ENCODE data around the gene GAS2L1. TPM values are rescaled to one million over a fixed set of nuclear protein-coding genes. Genes with fewer than 3 reads are reported as not detected.

GAS2L1 gene
- total RNA-seq, 8 experiments from 2014 or later: 0.55 to 14.1 (median 4.0) TPM

DNA sequence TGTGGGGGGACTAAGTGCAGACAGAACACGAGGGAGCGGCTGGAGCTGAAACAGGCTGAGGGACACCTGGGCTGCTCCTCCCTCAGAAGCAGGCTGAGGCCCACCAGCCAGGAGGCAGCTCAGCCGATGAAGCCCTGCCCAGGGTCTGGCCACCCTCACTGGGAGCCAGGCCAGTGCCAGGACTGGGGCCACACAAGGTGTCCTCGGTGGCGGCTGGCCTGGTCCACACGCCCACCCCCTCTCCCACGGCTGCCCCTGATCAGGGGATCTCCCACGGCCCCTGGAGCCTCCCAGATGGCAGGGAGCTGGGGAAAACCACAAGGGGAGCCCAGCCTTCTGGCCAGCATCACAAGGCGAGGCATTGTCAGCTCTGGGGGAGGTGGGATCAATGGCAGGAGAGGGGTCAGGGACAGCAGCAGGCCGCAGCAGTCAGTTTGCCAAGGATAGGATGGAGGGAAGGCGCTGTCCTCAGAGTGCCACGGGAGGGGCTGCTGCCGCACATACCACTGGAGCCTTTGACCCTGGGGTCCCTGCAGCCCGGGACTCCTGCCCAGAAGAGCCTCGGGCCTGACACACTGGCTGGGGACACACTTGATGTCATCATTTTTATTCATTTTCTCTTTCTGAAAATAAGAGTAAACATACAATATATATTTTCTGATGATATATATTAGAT lies 20.8 kb downstream of the GAS2L1 start:
- H3K4me1 ChIP-seq (replicated peaks in 1 of 2): no peaks in the 10 kb centered on the region
- no peak overlapping the region for H3K4me3 ChIP-seq
- no peak overlapping the region for H3K27ac ChIP-seq
- in situ Hi-C loops (cut with MboI; ENCODE audit: low pct_unique_long_range_greater_than_20kb in 2 of 9, low sequenced_read_pairs in 9 of 9, unreplicated experiment in 9 of 9): no loop called here
- 80 to 96% (median 82%) methylated on average over 1 to 5 of the region's 15 CpGs; no CpG with 5 or more reads in 4 of the 10 experiments for WGBS, 10 experiments
- peak in 5 of 8 experiments; percentile 9 to 20 (median 14) for ATAC-seq (replicated peaks in 6 of 8)

DNA sequence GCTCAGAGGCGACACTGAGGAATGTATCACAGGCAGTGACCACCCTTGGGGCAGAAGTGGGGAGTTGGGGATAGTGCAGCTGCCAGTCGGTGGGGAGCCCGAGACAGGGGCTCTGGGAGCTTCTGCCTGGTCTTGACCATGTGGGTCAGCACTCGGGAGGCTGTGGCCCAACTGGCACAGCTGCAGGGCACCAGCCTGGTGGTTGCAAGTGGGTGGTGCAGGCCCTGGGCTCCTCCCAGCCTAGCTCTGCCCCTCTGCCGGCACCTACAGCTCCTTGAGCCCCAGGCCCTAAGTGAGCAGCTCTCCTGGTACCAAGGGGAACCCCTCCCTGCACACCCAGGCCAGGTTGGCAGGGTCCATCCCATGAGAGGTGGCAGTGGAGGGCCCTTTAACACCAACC lies 21.6 kb downstream of the GAS2L1 start:
- no peak overlapping the region for H3K27ac ChIP-seq
- H3K4me1 ChIP-seq (replicated peaks in 1 of 2): no peaks in the 10 kb centered on the region
- no peak overlapping the region for H3K4me3 ChIP-seq
- 100% methylated on average over 3 of the region's 5 CpGs; no CpG with 5 or more reads in 9 of the 10 experiments for WGBS, 10 experiments
- ATAC-seq (replicated peaks in 6 of 8): peak in 3 of 8 experiments; percentile 5 to 35 (median 18)
- in situ Hi-C loops (cut with MboI; ENCODE audit: low pct_unique_long_range_greater_than_20kb in 2 of 9, low sequenced_read_pairs in 9 of 9, unreplicated experiment in 9 of 9): no loop called here

DNA sequence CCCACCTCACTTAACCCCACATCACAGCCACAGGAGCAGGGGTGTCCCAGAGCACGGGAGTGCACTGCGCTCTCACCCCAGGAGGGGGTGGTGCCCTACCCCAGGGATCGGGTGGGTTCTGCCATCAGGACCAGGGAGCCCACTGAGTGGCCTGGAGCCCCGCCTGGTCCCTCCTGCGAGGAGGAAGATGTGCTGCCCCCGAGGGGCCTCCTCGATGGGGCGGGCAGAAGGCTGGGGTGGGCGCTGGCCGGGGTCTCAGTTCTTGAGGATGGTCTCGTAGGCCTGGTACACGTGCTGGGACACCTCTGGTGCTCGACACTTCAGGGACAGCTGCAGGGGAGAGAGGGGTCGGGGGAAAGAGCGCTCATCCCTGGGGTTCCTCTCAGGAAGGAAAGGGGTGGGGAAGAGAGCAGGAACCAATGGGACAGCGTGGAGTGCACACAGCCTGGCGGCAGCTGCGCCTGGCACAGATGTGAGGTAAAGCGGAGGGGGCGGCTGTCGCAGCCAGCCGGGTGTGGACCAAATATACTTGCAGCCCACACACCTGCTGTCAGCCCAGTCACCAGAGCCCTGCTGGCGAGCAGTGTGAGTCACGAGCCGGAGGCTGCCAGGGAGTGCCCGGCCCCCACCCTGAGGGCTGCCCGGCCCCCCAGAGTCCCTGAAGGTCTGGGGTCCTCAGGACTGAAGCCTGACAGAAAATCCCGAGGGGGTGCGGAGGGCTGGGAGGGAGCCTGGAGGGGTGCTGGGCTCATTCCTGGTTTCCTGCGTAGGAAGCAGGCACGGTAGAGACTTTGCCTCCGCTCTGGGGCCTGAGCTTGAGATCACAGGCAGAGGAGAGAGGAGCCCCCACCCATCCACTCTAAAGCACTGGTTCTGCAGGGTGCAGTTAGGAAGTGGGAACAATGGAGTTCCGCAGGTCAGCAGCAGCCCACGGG lies 22.4 kb downstream of the GAS2L1 start:
- WGBS, 10 experiments: 60 to 100% (median 96%) methylated on average over 1 to 4 of the region's 34 CpGs; no CpG with 5 or more reads in 7 of the 10 experiments
- H3K27ac ChIP-seq: no peak overlapping the region
- H3K4me3 ChIP-seq: no peak overlapping the region
- peak in 4 of 8 experiments; percentile 8 to 14 (median 9) for ATAC-seq (replicated peaks in 6 of 8)
- in situ Hi-C loops (cut with MboI; ENCODE audit: low pct_unique_long_range_greater_than_20kb in 2 of 9, low sequenced_read_pairs in 9 of 9, unreplicated experiment in 9 of 9): no loop called here
- no peaks in the 10 kb centered on the region for H3K4me1 ChIP-seq (replicated peaks in 1 of 2)

DNA sequence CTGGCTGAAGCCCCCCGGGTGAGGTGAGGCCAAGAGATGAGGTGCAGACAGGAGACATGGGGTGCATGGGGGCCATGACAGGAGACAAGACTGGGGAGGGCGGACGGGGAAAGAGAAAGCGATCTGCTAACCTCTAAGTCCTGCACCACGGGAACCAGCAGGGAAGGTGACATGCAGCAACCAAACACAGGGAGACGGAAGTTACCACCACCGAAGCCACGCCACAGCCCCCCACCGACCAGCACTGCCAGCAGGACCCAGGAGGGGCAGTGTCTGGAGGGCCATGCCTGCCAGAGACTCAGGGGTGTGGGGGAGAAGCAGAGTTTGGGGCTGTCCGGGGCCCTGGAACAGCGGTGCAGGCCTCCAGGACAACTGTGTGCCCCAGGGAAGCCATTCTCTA lies 23.1 kb downstream of the GAS2L1 start:
- 80 to 100% (median 100%) methylated on average over 1 to 5 of the region's 11 CpGs; no CpG with 5 or more reads in 7 of the 10 experiments for WGBS, 10 experiments
- no peak for ATAC-seq (replicated peaks in 6 of 8)
- no peak overlapping the region for H3K27ac ChIP-seq
- H3K4me1 ChIP-seq (replicated peaks in 1 of 2): no peaks in the 10 kb centered on the region
- no peak overlapping the region for H3K4me3 ChIP-seq
- in situ Hi-C loops (cut with MboI; ENCODE audit: low pct_unique_long_range_greater_than_20kb in 2 of 9, low sequenced_read_pairs in 9 of 9, unreplicated experiment in 9 of 9): no loop called here

DNA sequence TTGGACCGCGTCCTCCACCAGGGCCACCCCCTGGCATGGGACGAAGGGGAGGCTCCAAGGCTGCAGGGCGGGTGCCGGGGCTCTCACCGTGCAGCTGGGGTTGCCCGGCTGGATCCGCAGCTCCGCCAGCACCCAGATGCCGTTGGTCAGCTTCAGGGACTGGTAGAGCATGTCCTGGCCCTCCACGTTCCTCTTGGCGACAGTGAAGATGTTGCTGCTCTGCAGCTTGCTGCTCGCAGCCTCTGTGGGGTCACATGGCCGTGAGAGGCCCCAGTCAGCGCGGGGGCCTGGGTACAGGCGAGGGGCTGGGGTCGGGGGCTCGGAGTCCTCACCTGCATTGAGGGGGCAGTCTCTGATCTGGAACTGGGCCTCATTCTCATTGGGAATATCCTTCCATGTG lies 23.8 kb downstream of the GAS2L1 start:
- no peaks in the 10 kb centered on the region for H3K4me1 ChIP-seq (replicated peaks in 1 of 2)
- ATAC-seq (replicated peaks in 6 of 8): no peak
- no peak overlapping the region for H3K4me3 ChIP-seq
- in situ Hi-C loops (cut with MboI; ENCODE audit: low pct_unique_long_range_greater_than_20kb in 2 of 9, low sequenced_read_pairs in 9 of 9, unreplicated experiment in 9 of 9): no loop called here
- no peak overlapping the region for H3K27ac ChIP-seq
- WGBS, 10 experiments: 90 to 100% (median 98%) methylated on average over 1 to 4 of the region's 19 CpGs; no CpG with 5 or more reads in 6 of the 10 experiments

DNA sequence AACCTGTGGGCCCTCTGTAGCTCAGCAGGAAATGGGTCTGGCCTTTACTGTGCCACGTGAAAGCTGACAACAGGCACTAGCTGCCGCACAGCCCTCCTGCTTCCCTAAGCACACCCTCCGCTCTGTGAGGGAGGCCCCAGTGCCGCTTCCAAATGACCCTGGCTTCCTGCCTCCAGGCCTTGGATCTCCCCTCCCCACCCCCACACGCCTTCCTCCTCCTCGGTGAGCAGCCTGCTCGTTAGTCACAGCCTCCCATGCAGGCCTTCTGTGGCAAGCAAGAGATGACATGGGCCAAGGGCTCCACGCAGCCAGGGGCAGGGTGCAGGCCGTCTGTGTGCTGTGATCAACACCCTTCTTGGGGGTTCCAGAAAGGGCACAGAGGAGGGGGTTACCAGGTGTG lies 24.3 kb downstream of the GAS2L1 start:
- 40% methylated on average over 1 to 2 of the region's 9 CpGs; no CpG with 5 or more reads in 8 of the 10 experiments for WGBS, 10 experiments
- in situ Hi-C loops (cut with MboI; ENCODE audit: low pct_unique_long_range_greater_than_20kb in 2 of 9, low sequenced_read_pairs in 9 of 9, unreplicated experiment in 9 of 9): no loop called here
- no peaks in the 10 kb centered on the region for H3K4me1 ChIP-seq (replicated peaks in 1 of 2)
- H3K4me3 ChIP-seq: no peak overlapping the region
- no peak overlapping the region for H3K27ac ChIP-seq
- ATAC-seq (replicated peaks in 6 of 8): peak in 1 of 8 experiments; percentile 53

DNA sequence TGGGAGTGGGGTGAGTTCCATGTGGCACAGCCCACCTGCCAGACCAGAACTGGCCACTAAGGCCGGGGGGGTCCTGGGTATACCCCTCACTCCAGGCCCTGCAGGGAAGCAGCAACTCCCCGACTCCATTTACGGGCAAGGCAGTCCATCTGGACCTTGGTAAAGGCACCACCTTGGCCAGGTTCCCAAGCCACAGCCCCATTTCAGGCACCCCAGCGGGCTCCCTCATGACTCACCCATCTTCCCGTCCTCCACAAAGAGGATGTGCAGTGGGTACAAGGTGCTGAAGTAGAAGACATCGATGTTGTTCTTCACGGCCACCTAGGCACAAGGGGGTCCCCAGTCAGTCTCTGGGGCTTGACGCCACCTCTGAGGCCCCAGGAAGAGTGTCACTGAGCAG lies 24.8 kb downstream of the GAS2L1 start:
- in situ Hi-C loops (cut with MboI; ENCODE audit: low pct_unique_long_range_greater_than_20kb in 2 of 9, low sequenced_read_pairs in 9 of 9, unreplicated experiment in 9 of 9): no loop called here
- Histone ChIP-seq H3K27ac (no peak overlapping the region), H3K4me1 (replicated peaks in 1 of 2) (no peaks in the 10 kb centered on the region), H3K4me3 (no peak overlapping the region)
- WGBS, 10 experiments: 81 to 100% (median 93%) methylated on average over 1 to 6 of the region's 8 CpGs; no CpG with 5 or more reads in 6 of the 10 experiments
- no peak for ATAC-seq (replicated peaks in 6 of 8)

DNA sequence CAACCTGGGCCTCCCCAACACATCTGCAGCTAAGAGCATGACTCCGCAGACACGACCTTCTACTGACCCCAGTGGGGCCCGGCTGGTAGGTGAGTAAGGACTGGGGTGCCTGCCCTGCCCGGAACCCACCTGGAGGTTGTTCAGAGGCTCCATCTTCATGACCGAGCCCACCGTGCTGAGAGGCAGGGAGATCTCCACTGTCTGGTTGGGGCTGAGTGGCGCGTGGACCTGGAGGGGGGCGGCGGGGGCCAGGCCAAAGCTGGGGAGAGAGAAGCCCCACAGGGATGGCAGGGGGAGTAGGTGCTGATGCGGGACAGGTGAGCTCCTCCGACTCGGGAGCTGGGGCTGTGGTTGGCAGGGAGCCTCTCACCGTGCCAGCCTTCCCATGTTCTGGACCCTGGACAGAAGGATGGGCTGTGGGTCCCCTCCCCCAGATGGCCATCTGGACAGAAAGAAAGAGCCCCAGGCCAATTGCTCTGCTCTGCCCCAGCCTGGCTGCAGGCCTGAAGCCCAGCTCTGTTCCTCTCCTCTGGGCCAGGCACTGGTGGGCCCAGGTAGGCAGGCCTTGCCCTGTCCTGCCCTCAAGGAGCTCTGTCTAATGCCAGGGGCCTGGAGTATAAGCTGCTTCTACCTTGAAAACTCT lies 25.3 kb downstream of the GAS2L1 start:
- H3K4me3 ChIP-seq: no peak overlapping the region
- no peak overlapping the region for H3K27ac ChIP-seq
- ATAC-seq (replicated peaks in 6 of 8): peak in 1 of 8 experiments; percentile 3
- H3K4me1 ChIP-seq (replicated peaks in 1 of 2): no peaks in the 10 kb centered on the region
- WGBS, 10 experiments: 67% methylated on average over 2 of the region's 14 CpGs; no CpG with 5 or more reads in 9 of the 10 experiments
- in situ Hi-C loops (cut with MboI; ENCODE audit: low pct_unique_long_range_greater_than_20kb in 2 of 9, low sequenced_read_pairs in 9 of 9, unreplicated experiment in 9 of 9): no loop called here

DNA sequence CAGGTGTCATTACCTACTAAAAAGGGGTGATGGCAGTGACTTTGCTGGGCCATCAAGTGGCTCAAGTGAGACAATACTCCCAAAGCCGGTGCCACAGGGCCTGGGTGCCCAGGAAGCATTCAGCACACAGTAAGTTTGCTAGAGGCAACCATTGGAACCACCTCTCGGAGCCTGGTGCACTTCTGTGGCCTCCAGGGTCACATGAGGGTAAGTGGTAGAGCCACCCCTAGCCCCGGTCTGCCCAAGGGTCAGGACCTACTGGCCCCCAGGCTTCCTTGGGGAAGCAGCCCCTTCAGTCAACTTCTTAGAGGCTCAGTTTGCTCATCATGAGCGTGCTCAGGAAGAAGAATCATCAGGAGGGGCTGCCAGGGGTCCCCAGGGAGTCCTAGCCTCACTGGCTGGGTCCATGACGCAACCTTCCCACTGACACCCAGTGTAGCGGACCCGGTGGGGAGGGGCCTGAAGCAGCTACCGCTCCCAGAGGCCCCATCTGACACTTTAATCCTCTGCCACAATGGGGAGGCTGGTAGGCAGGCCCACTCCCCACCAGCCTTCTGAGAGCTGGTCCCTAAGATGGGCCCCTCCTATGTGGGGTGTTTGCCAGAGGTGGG lies 26.5 kb downstream of the GAS2L1 start:
- in situ Hi-C loops (cut with MboI; ENCODE audit: low pct_unique_long_range_greater_than_20kb in 2 of 9, low sequenced_read_pairs in 9 of 9, unreplicated experiment in 9 of 9): no loop called here
- WGBS, 10 experiments: 94 to 100% (median 100%) methylated on average over 1 to 6 of the region's 8 CpGs; no CpG with 5 or more reads in 7 of the 10 experiments
- no peak for ATAC-seq (replicated peaks in 6 of 8)
- no peak overlapping the region for H3K27ac ChIP-seq
- no peak overlapping the region for H3K4me3 ChIP-seq
- no peaks in the 10 kb centered on the region for H3K4me1 ChIP-seq (replicated peaks in 1 of 2)

DNA sequence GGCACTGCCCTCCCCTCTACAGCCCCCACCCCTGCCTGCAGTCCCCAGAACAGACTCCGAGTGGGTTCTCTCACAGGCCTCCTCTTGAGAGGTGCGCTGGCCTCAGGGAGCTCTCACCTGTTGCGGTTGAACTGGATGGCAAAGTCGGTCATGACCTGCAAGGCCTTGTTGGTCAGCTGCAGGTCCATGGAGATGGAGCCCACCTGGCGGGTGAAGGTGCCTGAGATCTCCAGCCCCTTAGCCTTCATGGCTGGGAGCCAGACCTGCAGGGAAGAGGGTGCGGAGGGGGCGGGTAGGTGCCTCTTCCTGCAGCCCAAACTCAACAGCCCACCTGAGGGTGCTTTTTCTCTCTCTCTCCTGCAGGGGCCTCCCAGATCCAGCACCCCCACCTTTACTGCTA lies 27.7 kb downstream of the GAS2L1 start:
- in situ Hi-C loops (cut with MboI; ENCODE audit: low pct_unique_long_range_greater_than_20kb in 2 of 9, low sequenced_read_pairs in 9 of 9, unreplicated experiment in 9 of 9): no loop called here
- Histone ChIP-seq H3K27ac (no peak overlapping the region), H3K4me1 (replicated peaks in 1 of 2) (no peaks in the 10 kb centered on the region), H3K4me3 (no peak overlapping the region)
- 80 to 100% (median 100%) methylated on average over 1 to 2 of the region's 7 CpGs; no CpG with 5 or more reads in 7 of the 10 experiments for WGBS, 10 experiments
- ATAC-seq (replicated peaks in 6 of 8): no peak

DNA sequence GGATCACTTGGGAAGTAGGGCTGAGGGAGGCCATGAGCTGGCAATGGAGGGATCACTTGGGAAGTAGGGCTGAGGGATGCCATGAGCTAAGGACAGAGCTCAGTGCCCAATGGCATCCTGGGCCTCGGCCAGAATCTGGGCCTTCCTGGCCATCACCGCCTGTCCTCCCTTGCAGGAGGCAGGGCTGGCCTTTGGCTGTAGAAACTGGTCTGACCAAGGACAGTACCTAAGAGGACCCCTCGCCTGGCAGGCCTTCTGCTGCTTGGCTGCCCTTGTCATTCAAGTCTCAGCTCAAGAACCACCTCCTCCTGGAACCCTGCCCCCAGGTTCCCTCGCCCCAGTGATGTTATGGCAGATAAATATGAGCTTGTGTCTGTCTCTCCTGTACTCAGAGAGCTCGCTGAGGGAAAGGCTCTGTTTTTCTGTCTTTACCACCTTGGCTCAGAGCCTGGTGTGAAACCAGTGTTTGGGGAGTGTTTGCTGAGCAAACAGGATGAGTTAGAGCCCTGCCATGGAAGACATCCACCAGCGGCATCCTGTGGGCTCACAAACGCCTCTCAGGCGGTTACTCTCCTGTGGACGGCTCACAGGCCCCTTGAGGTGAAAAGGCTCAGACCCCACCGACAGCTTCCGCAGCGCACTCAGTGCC lies 28.4 kb downstream of the GAS2L1 start:
- 80 to 100% (median 94%) methylated on average over 1 to 9 of the region's 12 CpGs; no CpG with 5 or more reads in 4 of the 10 experiments for WGBS, 10 experiments
- ATAC-seq (replicated peaks in 6 of 8): no peak
- Histone ChIP-seq H3K4me3 (no peak overlapping the region), H3K4me1 (replicated peaks in 1 of 2) (no peaks in the 10 kb centered on the region), H3K27ac (no peak overlapping the region)
- in situ Hi-C loops (cut with MboI; ENCODE audit: low pct_unique_long_range_greater_than_20kb in 2 of 9, low sequenced_read_pairs in 9 of 9, unreplicated experiment in 9 of 9): no loop called here

DNA sequence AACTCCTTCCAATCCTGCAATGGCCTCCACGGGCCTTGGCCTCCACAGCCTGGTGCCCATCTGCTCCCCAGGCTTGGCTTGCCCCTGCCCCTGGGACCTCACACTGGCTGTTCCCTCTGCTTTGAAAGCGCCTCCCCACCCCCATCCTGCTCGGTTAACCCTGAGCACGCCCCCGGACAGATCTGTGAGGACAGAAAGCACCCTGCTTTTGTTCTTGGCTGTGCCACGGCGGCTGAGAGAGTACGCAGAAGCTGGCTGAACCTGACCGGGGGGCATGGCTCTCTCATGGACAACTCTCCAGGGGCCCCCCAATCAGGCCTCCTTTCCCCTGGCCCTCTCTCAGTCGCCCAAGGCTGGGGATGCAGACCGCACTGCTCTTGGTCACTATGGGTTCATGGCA lies 29.2 kb downstream of the GAS2L1 start:
- H3K4me1 ChIP-seq (replicated peaks in 1 of 2): no peaks in the 10 kb centered on the region
- in situ Hi-C loops (cut with MboI; ENCODE audit: low pct_unique_long_range_greater_than_20kb in 2 of 9, low sequenced_read_pairs in 9 of 9, unreplicated experiment in 9 of 9): no loop called here
- H3K27ac ChIP-seq: no peak overlapping the region
- WGBS, 10 experiments: 92% methylated on average over 2 of the region's 11 CpGs; no CpG with 5 or more reads in 9 of the 10 experiments
- no peak for ATAC-seq (replicated peaks in 6 of 8)
- no peak overlapping the region for H3K4me3 ChIP-seq
